Measurements from ENCODE around the gene ZCCHC24.
A peak's percentile ranks its signal among the peaks of the same experiment; 100 is the strongest.

ZCCHC24 gene

GRCh38 chr10:79445977-79446757 lies 743 bp upstream of the ZCCHC24 start:
- Histone ChIP-seq H3K9me3 (ENCODE audit: control insufficient read depth, insufficient read depth, low read length) (no peaks in the 10 kb centered on the region), H3K4me1 (ENCODE audit: control insufficient read depth, insufficient read depth, low read length) (peaks cover 15% of the 10 kb centered on the region), H3K4me3 (ENCODE audit: low read depth, low read length) (peak overlapping the region; percentile 76), H3K9ac (ENCODE audit: low read depth, low read length) (peak overlapping the region; percentile 54), H3K27ac (ENCODE audit: low read depth, low read length) (no peak overlapping the region), H3K36me3 (ENCODE audit: control insufficient read depth, insufficient read depth, low read length) (no peaks in the 10 kb centered on the region), H3K27me3 (ENCODE audit: control insufficient read depth, insufficient read depth, low read length) (peaks cover 38% of the 10 kb centered on the region)

- Histone ChIP-seq H3K36me3 (ENCODE audit: control insufficient read depth, insufficient read depth, low read length) (no peaks in the 10 kb centered on the region), H3K4me3 (ENCODE audit: low read depth, low read length) (peak overlapping the region; percentile 76), H3K9ac (ENCODE audit: low read depth, low read length) (no peak overlapping the region), H3K4me1 (ENCODE audit: control insufficient read depth, insufficient read depth, low read length) (peaks cover 13% of the 10 kb centered on the region), H3K9me3 (ENCODE audit: control insufficient read depth, insufficient read depth, low read length) (no peaks in the 10 kb centered on the region), H3K27ac (ENCODE audit: low read depth, low read length) (no peak overlapping the region), H3K27me3 (ENCODE audit: control insufficient read depth, insufficient read depth, low read length) (peaks cover 38% of the 10 kb centered on the region)
These were observed 965 bp downstream of the ZCCHC24 start for GRCh38 chr10:79444199-79445119.

DNA sequence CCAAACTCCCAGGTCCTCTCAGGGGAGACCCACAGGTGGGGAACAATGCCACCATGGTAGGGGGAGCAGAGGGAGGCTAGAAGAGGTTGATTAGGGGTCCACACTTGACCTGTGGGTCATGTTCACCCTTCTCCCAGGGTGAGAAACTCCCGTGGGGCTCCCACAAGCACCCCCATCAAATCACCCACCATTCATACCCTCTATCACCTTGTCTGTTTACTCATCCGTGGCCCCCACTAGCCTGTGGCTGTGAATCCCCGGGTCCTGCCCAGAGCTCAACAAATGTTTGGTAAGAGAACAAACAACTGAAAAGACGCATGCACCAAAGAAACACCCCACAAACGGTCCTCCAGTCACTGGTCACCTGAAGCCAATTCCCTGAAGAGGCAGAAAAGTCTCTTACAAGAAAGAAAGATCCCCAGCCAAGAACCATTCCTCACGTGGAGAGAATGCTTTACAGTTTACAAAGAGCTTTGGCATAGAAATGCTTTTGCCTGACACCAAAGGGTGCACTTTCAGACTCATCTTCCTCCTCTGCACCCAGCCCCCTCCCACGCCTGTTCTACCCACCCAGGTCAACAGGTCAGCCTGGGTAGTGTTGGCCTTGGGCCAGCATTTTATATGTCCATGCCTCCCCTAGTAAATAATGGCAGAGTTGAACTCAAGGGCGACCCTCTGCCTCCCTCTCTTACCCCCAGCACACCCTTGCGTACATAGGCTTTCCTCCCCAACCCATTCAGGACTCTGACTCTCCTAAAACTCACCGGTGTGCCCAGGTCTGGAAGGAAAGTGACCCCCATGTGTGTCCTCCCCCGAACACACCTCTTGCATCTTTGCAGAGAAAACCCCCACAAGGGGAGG lies 1.9 kb downstream of the ZCCHC24 start:
- peaks cover 6% of the 10 kb centered on the region for H3K4me1 ChIP-seq (ENCODE audit: control insufficient read depth, insufficient read depth, low read length)
- H3K27me3 ChIP-seq (ENCODE audit: control insufficient read depth, insufficient read depth, low read length) = peaks cover 38% of the 10 kb centered on the region
- H3K9me3 ChIP-seq (ENCODE audit: control insufficient read depth, insufficient read depth, low read length) = no peaks in the 10 kb centered on the region
- H3K4me3 ChIP-seq (ENCODE audit: low read depth, low read length) = peak overlapping the region; percentile 76
- no peaks in the 10 kb centered on the region for H3K36me3 ChIP-seq (ENCODE audit: control insufficient read depth, insufficient read depth, low read length)
- H3K9ac ChIP-seq (ENCODE audit: low read depth, low read length) = no peak overlapping the region
- H3K27ac ChIP-seq (ENCODE audit: low read depth, low read length) = no peak overlapping the region

- no peaks in the 10 kb centered on the region for H3K9me3 ChIP-seq (ENCODE audit: control insufficient read depth, insufficient read depth, low read length)
- peaks cover 6% of the 10 kb centered on the region for H3K4me1 ChIP-seq (ENCODE audit: control insufficient read depth, insufficient read depth, low read length)
- no peak overlapping the region for H3K4me3 ChIP-seq (ENCODE audit: low read depth, low read length)
- H3K27me3 ChIP-seq (ENCODE audit: control insufficient read depth, insufficient read depth, low read length) = peaks cover 26% of the 10 kb centered on the region
- H3K27ac ChIP-seq (ENCODE audit: low read depth, low read length) = no peak overlapping the region
- no peak overlapping the region for H3K9ac ChIP-seq (ENCODE audit: low read depth, low read length)
- H3K36me3 ChIP-seq (ENCODE audit: control insufficient read depth, insufficient read depth, low read length) = no peaks in the 10 kb centered on the region
These were observed 3.0 kb downstream of the ZCCHC24 start for GRCh38 chr10:79442171-79443040.

DNA sequence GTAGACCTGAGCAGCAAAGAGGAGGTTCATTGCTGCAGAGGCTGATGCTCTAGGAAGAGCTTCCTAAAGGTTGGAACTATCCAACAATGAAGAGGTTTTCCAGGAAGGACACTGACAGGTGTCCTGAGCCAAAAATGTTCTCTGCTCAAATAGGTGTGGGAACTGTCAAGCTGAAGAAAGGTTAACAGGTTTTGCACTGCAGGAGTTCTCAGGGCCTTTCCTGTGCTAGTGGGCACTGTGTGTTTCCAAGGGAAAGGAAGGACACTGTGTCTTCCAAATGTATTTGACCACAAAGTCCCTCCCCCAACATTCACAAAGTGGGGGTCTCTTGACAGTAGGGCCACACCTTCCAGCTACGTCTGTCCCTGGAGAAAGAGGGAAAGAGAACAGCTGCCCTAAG lies 4.0 kb downstream of the ZCCHC24 start:
- no peaks in the 10 kb centered on the region for H3K9me3 ChIP-seq (ENCODE audit: control insufficient read depth, insufficient read depth, low read length)
- no peaks in the 10 kb centered on the region for H3K36me3 ChIP-seq (ENCODE audit: control insufficient read depth, insufficient read depth, low read length)
- no peak overlapping the region for H3K4me3 ChIP-seq (ENCODE audit: low read depth, low read length)
- H3K9ac ChIP-seq (ENCODE audit: low read depth, low read length) = no peak overlapping the region
- peaks cover 6% of the 10 kb centered on the region for H3K4me1 ChIP-seq (ENCODE audit: control insufficient read depth, insufficient read depth, low read length)
- peaks cover 16% of the 10 kb centered on the region for H3K27me3 ChIP-seq (ENCODE audit: control insufficient read depth, insufficient read depth, low read length)
- H3K27ac ChIP-seq (ENCODE audit: low read depth, low read length) = no peak overlapping the region

DNA sequence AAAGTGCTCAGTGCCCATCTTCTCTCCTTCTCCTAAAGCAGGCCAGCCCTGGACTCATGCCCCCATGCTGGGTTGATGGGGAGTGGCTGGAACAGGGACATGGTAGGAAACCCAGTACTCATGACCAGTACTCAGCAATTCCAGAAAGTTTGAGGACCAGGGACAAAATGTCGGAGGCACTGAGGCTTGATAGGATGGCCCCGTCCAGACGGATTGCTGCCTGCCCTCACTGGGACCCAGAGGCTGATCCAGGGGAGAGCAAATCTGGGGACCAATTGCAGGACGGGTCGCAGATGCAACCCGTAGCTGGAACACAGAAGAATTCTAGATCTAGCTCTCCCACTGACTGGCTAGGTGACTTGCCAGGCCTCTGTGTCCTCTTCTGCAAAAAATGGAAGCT lies 5.1 kb downstream of the ZCCHC24 start:
- H3K9me3 ChIP-seq (ENCODE audit: control insufficient read depth, insufficient read depth, low read length) = no peaks in the 10 kb centered on the region
- peaks cover 16% of the 10 kb centered on the region for H3K27me3 ChIP-seq (ENCODE audit: control insufficient read depth, insufficient read depth, low read length)
- H3K4me1 ChIP-seq (ENCODE audit: control insufficient read depth, insufficient read depth, low read length) = peaks cover 9% of the 10 kb centered on the region
- H3K4me3 ChIP-seq (ENCODE audit: low read depth, low read length) = no peak overlapping the region
- no peaks in the 10 kb centered on the region for H3K36me3 ChIP-seq (ENCODE audit: control insufficient read depth, insufficient read depth, low read length)
- H3K9ac ChIP-seq (ENCODE audit: low read depth, low read length) = no peak overlapping the region
- H3K27ac ChIP-seq (ENCODE audit: low read depth, low read length) = no peak overlapping the region

GRCh38 chr10:79438699-79439085 lies 6.7 kb downstream of the ZCCHC24 start:
- Histone ChIP-seq H3K36me3 (ENCODE audit: control insufficient read depth, insufficient read depth, low read length) (no peaks in the 10 kb centered on the region), H3K27me3 (ENCODE audit: control insufficient read depth, insufficient read depth, low read length) (peaks cover 11% of the 10 kb centered on the region), H3K4me1 (ENCODE audit: control insufficient read depth, insufficient read depth, low read length) (peaks cover 4% of the 10 kb centered on the region; the same call in 1 of the 2 replicates), H3K9ac (ENCODE audit: low read depth, low read length) (no peak overlapping the region), H3K4me3 (ENCODE audit: low read depth, low read length) (no peak overlapping the region), H3K27ac (ENCODE audit: low read depth, low read length) (no peak overlapping the region), H3K9me3 (ENCODE audit: control insufficient read depth, insufficient read depth, low read length) (no peaks in the 10 kb centered on the region)

- Histone ChIP-seq H3K9ac (ENCODE audit: low read depth, low read length) (no peak overlapping the region), H3K4me1 (ENCODE audit: control insufficient read depth, insufficient read depth, low read length) (peaks cover 3% of the 10 kb centered on the region; the same call in 1 of the 2 replicates), H3K4me3 (ENCODE audit: low read depth, low read length) (no peak overlapping the region), H3K9me3 (ENCODE audit: control insufficient read depth, insufficient read depth, low read length) (no peaks in the 10 kb centered on the region), H3K27me3 (ENCODE audit: control insufficient read depth, insufficient read depth, low read length) (peaks cover 6% of the 10 kb centered on the region; the same call in 1 of the 2 replicates), H3K27ac (ENCODE audit: low read depth, low read length) (no peak overlapping the region), H3K36me3 (ENCODE audit: control insufficient read depth, insufficient read depth, low read length) (no peaks in the 10 kb centered on the region)
These were observed 7.3 kb downstream of the ZCCHC24 start for GRCh38 chr10:79438021-79438698.

DNA sequence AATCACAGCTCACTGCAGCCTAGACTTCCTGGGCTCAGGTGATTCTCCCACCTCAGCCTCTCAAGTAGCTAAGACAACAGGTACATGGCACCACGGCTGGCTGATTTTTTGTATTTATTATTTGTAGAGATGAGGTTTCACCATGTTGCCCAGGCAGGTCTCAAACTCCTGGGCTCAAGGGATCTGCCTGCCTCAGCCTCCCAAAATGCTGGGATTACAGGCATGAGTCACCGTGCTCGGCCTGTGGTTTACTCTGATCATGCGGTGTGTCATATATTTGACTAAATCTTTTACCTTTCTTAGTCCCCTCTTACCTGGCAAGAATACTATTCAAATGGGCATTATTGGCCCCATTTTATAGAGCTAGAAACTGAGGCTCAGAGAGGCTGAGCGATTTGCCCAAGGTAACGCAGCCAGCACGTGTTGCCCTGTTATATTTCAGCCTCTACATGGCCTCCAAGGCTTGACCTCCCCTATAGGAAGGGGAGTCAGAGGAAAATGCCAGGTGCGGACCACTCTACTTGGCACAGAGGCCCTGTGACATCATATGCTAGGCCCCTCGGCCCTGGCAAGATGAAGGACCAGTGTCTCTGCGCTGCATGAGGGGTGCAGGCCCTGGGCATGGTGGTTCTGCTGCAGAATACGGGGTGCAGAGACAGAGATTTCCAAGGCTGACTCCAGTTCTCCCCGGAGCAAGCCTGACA lies 8.2 kb downstream of the ZCCHC24 start:
- no peak overlapping the region for H3K9ac ChIP-seq (ENCODE audit: low read depth, low read length)
- peaks cover 3% of the 10 kb centered on the region; the same call in 1 of the 2 replicates for H3K4me1 ChIP-seq (ENCODE audit: control insufficient read depth, insufficient read depth, low read length)
- H3K4me3 ChIP-seq (ENCODE audit: low read depth, low read length) = no peak overlapping the region
- no peaks in the 10 kb centered on the region for H3K27me3 ChIP-seq (ENCODE audit: control insufficient read depth, insufficient read depth, low read length)
- no peak overlapping the region for H3K27ac ChIP-seq (ENCODE audit: low read depth, low read length)
- no peaks in the 10 kb centered on the region for H3K9me3 ChIP-seq (ENCODE audit: control insufficient read depth, insufficient read depth, low read length)
- H3K36me3 ChIP-seq (ENCODE audit: control insufficient read depth, insufficient read depth, low read length) = no peaks in the 10 kb centered on the region

Data from HUES48 (cell line).